ENCODE results near the gene COBL.

Gene COBL

DNA sequence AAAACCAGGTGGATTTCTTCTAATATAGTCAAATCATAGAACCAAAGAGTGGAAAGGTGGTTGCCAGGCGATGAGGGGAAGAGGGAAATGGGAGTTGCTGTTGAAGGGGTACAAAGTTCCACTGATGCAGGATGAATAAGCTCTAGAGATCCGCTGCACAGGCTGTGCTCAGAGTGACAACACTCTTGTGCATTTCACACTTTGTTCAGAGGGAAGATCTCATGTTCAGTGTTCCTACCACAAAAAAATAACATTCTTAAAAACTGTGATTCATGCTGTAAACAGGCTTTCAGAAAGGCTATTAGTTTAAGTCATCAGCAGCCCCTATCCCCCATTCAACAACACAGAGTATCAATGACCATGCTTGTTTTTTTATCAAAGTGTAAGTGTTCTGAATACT, 213.8 kb downstream of the COBL start:
- no peaks in the 10 kb centered on the region for H3K9me3 Mint-ChIP-seq
- H3K36me3 Mint-ChIP-seq (ENCODE audit: low read depth) = no peaks in the 10 kb centered on the region
- no peak overlapping the region for H3K4me3 Mint-ChIP-seq
- H3K4me1 Mint-ChIP-seq (ENCODE audit: low read depth) = no peaks in the 10 kb centered on the region
- H3K27me3 Mint-ChIP-seq = peaks cover 3% of the 10 kb centered on the region
- no peak overlapping the region for H3K27ac Mint-ChIP-seq

DNA sequence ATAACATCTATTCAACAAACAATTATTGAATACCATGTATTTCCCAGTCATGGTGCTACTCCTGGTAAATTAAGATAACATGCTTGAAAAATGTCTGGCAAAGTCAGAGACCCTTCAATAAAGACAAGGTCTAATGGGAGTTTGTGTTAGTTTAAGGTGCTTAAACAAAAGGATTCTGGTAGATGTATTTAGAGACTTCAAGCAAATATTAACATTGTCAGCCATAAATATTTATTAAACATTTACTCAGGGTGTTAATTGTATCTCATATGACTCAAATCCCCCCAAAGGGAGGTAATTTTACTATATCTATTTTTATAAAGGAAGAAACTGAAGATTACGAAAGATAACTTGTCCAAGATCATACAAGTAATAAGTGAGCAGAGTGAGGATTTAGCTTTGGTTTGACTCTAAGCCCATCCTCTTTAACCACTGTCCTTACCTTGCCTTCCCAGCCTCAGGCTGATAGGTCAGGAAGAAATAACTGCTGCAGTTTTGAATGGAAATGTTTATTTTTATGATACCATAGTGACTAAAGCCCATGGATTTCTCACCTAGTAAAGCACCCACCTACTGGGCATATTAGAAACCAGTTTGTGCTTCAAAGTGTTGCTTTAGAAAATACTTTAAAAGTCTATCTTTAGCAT, 215.4 kb downstream of the COBL start:
- peaks cover 3% of the 10 kb centered on the region for H3K27me3 Mint-ChIP-seq

DNA sequence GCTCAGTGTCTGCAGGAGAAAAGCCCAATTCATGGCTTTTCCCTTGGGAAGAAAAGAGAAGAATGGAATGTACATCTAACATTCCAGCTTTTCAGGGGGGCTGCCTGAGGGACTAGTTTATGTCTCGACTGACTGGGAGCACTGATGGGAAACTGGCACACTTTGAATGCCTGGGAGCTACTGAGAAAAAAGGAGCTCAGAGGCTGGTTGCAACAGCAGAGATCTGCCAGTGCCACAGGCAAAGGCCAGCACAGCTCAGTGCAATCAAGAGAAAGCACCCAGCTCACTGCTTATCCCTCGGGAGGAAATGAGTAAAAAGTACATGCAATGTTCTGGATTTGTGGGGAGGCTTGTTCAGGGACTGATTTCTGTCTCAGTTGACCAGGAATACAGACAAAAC, 226.2 kb downstream of the COBL start:
- H3K4me1 Mint-ChIP-seq (ENCODE audit: low read depth) = no peaks in the 10 kb centered on the region

More for the DNA sequence above, 215.4 kb downstream of the COBL start:
- Mint-ChIP-seq H3K36me3 (ENCODE audit: low read depth) (no peaks in the 10 kb centered on the region), H3K27ac (no peak overlapping the region), H3K4me3 (no peak overlapping the region), H3K9me3 (peaks cover 4% of the 10 kb centered on the region), H3K4me1 (ENCODE audit: low read depth) (no peaks in the 10 kb centered on the region)

DNA sequence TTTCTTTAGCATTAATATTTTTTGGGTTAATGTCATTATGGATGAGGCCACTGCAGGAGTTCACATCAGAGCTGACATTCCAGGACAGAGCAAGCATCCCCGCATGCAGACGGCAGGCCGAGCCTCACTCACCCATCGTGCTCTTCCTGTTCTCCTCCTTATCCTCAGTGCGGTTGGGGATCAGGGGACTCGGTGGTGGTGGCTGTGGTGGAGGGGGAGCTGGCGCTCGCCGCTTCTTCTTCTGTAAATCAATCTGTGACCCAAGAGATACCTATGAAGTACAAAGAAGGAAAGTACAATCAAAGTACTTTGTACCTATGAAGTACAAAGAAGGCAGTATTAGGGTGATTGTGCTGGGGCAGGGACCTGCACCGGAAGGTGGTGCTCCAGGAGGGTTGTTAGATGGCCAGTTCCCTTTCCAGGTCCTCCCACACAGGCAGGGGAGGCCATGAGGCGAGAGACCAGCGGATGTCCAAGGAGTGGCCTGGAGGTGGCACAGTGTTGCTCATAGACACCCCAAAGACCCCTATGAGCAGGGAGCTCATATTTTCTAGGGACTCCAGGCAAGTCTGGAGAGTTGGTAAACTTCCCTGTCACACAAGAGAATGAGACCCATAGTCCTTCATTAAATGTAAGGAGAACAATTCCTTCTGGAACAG, 231.4 kb downstream of the COBL start:
- H3K27ac Mint-ChIP-seq = no peak overlapping the region
- no peaks in the 10 kb centered on the region for H3K36me3 Mint-ChIP-seq (ENCODE audit: low read depth)

More for the DNA sequence above, 226.2 kb downstream of the COBL start:
- no peak overlapping the region for H3K4me3 Mint-ChIP-seq
- H3K27me3 Mint-ChIP-seq = peaks cover 4% of the 10 kb centered on the region
- no peaks in the 10 kb centered on the region for H3K36me3 Mint-ChIP-seq (ENCODE audit: low read depth)
- H3K9me3 Mint-ChIP-seq = peaks cover 22% of the 10 kb centered on the region
- no peak overlapping the region for H3K27ac Mint-ChIP-seq

GRCh38 chr7:51084121-51084520, 232.5 kb downstream of the COBL start:
- H3K36me3 Mint-ChIP-seq (ENCODE audit: low read depth) = no peaks in the 10 kb centered on the region
- H3K4me1 Mint-ChIP-seq (ENCODE audit: low read depth) = no peaks in the 10 kb centered on the region
- H3K4me3 Mint-ChIP-seq = no peak overlapping the region
- no peak overlapping the region for H3K27ac Mint-ChIP-seq
- no peaks in the 10 kb centered on the region for H3K27me3 Mint-ChIP-seq
- H3K9me3 Mint-ChIP-seq = no peaks in the 10 kb centered on the region

More for the DNA sequence above, 231.4 kb downstream of the COBL start:
- Mint-ChIP-seq H3K4me1 (ENCODE audit: low read depth) (no peaks in the 10 kb centered on the region), H3K27me3 (no peaks in the 10 kb centered on the region), H3K9me3 (no peaks in the 10 kb centered on the region), H3K4me3 (no peak overlapping the region)

DNA sequence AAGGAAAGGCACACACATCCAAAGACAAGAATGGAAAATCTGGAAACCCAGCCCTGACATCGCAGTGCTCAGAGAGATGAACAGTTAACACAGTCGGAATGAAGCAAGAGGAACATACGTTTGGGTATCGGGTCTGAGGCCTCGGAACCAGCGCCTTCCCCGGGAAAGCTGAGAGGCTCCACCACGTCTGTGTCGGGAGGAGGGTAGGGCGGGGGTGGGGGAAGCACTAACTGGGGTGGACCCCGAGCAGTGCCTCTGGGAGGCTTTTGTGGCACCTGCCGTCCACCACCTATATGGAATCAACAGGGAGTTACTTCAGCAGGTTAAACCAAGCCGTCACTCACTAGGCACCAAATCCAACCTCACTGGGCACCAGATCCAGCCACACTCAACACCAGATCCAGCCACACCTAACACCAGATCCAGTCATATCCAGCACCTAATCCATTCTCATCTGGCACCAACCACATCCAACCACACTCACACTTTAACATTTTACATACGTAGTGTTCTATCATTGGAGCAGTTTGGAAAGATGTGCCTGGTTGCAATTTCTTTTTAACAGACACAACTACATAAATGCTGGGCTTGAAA, 233.6 kb downstream of the COBL start:
- no peak overlapping the region for H3K27ac Mint-ChIP-seq
- H3K4me1 Mint-ChIP-seq (ENCODE audit: low read depth) = no peaks in the 10 kb centered on the region
- H3K36me3 Mint-ChIP-seq (ENCODE audit: low read depth) = no peaks in the 10 kb centered on the region
- no peak overlapping the region for H3K4me3 Mint-ChIP-seq
- no peaks in the 10 kb centered on the region for H3K9me3 Mint-ChIP-seq
- H3K27me3 Mint-ChIP-seq = no peaks in the 10 kb centered on the region

DNA sequence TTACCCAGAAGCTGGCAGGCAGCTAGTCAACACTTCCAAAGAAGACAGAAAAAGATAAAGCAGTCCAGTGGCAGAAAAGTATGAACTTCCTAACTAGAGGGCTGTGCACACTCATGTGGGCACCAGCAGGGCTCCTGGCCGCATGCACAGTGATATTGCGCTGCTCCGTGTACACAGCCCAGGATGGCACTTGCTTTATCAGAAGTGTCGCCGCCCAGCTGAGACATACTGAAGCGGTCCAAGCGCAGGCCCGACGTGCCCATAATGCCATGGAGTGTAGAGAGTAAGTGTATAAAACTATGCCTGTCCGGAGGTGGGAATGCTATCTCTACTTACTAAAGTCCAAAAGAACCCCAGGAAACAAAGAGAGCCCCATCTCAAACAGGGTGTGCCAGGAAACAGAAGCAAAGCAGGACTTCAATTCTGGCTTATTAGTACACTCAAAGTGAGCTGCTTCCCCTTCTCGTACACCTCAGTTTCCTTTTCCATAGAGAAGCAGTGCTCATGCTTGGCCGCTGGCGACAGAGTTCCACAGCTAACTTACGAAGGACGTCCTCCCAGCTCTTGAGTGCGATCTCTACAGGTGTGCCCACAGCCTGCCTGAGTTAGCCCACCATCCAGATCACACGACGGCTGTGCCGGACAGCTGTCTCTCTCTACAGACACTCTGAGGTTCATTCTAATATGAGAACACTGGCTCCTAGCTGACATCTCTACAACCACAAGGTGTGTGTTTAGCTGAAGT, 234.3 kb downstream of the COBL start:
- H3K27ac Mint-ChIP-seq = no peak overlapping the region
- H3K27me3 Mint-ChIP-seq = no peaks in the 10 kb centered on the region
- H3K4me3 Mint-ChIP-seq = no peak overlapping the region
- H3K4me1 Mint-ChIP-seq (ENCODE audit: low read depth) = no peaks in the 10 kb centered on the region
- no peaks in the 10 kb centered on the region for H3K9me3 Mint-ChIP-seq
- no peaks in the 10 kb centered on the region for H3K36me3 Mint-ChIP-seq (ENCODE audit: low read depth)

DNA sequence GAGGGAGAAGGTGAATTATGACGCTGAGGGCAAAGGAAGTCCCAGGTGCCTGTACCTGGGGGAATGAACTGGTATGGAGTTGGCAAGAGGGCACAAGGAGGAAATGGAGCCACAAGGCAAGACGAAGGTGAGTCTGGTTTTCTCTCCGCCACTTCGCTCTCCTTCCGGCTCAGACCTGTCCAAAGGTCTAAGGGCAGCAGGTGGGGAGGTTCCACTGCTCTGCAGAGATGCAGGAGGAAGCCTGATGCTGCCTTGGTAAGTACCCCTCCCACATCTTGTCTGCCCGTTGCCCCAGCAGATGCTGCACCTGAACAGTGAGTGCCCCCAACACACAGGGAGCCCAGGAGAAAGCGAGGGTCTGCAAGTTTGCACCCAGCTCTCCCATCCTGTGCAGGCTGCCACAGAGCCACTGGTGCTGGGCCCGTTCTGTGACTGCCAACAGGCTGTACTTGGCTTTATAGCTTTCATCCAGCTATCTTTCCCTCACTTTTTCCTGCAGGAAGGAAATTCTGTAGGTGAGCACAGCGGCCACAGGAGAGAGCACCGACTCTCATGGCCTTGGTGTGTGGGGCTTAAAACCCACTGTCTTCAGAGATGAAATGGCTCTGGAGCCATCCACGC, 235.2 kb downstream of the COBL start:
- no peaks in the 10 kb centered on the region for H3K4me1 Mint-ChIP-seq (ENCODE audit: low read depth)
- H3K36me3 Mint-ChIP-seq (ENCODE audit: low read depth) = no peaks in the 10 kb centered on the region
- no peaks in the 10 kb centered on the region for H3K9me3 Mint-ChIP-seq
- no peaks in the 10 kb centered on the region for H3K27me3 Mint-ChIP-seq
- no peak overlapping the region for H3K4me3 Mint-ChIP-seq
- H3K27ac Mint-ChIP-seq = no peak overlapping the region

DNA sequence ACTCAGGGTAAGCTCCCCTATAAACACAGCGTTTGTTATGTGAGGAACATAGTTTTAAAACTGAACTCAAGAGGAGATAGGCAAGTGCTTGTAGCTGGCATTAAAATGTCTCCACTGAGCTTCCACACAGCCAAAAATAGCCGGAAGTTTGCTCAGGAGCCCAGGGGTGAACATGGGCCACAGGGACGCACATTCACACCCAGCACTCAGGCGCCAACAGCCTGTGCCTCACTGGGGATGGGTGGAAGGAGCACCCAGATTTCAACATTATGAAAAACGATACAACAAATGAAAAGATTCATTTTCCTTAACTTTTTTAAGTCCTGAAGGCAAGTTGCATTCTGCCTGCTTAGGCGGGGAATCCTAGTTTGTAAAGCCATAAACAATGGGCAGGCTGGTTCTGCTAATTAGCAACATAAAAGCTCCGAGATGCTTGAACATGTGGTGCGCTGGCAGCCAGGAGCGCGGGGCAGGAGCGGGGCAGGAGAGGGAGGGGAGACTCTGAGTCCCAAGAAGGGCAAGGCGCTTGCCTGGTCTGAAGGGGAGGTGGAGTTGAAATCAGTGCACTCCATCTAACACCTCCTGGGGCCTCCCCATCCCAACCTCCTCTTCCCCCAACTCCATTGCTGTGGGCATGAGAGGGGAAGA, 235.9 kb downstream of the COBL start:
- Mint-ChIP-seq H3K36me3 (ENCODE audit: low read depth) (no peaks in the 10 kb centered on the region), H3K27ac (no peak overlapping the region), H3K9me3 (no peaks in the 10 kb centered on the region), H3K4me1 (ENCODE audit: low read depth) (no peaks in the 10 kb centered on the region), H3K27me3 (no peaks in the 10 kb centered on the region), H3K4me3 (no peak overlapping the region)

GRCh38 chr7:51080216-51080615, 236.4 kb downstream of the COBL start:
- H3K27ac Mint-ChIP-seq = no peak overlapping the region
- no peaks in the 10 kb centered on the region for H3K9me3 Mint-ChIP-seq
- no peaks in the 10 kb centered on the region for H3K36me3 Mint-ChIP-seq (ENCODE audit: low read depth)
- no peaks in the 10 kb centered on the region for H3K27me3 Mint-ChIP-seq
- H3K4me3 Mint-ChIP-seq = no peak overlapping the region
- no peaks in the 10 kb centered on the region for H3K4me1 Mint-ChIP-seq (ENCODE audit: low read depth)

- Mint-ChIP-seq H3K9me3 (no peaks in the 10 kb centered on the region), H3K36me3 (ENCODE audit: low read depth) (no peaks in the 10 kb centered on the region), H3K27ac (no peak overlapping the region), H3K4me3 (no peak overlapping the region), H3K27me3 (no peaks in the 10 kb centered on the region), H3K4me1 (ENCODE audit: low read depth) (no peaks in the 10 kb centered on the region)
Observed at GRCh38 chr7:51079494-51079893, 237.1 kb downstream of the COBL start.

DNA sequence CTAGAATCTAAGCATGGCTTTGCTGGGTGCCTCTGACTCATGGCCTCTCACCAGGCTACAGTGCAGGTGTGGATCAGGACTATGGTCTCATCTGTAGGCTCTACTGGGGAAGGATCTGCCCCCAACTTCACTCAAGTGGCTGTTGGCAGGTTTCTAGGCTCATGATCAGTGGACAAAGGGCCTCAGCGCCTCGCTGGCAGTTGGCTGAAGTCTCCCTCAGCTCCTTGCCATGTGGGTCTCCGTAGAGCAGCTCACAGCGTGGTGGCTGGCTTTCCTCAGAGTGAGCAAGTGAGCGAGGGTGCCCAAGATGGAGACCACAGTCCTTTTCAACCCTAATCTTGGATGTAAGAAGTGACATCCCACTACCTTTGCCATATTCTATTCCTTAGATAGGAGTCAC, 238.0 kb downstream of the COBL start:
- no peak overlapping the region for H3K4me3 Mint-ChIP-seq
- no peaks in the 10 kb centered on the region for H3K27me3 Mint-ChIP-seq
- no peak overlapping the region for H3K27ac Mint-ChIP-seq
- H3K36me3 Mint-ChIP-seq (ENCODE audit: low read depth) = no peaks in the 10 kb centered on the region
- H3K4me1 Mint-ChIP-seq (ENCODE audit: low read depth) = no peaks in the 10 kb centered on the region
- H3K9me3 Mint-ChIP-seq = no peaks in the 10 kb centered on the region

DNA sequence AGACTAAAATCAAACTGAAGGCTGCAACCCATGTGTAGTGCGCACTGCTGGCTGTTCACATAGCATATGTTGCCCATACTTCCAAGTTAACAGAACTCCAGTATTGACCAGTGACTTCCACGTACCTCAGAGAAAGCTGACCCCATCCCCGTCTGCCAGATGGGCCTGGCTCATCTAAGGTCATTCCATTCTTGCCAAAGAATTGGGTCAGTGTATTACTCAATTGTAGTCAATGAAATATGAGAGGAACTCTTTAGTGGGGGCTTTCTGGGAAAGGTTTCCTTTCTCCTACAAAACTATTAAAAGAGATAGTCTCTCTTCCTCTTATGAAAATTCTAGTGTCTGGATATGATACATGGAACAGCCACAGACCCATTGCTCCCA, 238.6 kb downstream of the COBL start:
- H3K36me3 Mint-ChIP-seq (ENCODE audit: low read depth) = no peaks in the 10 kb centered on the region
- H3K27me3 Mint-ChIP-seq = no peaks in the 10 kb centered on the region
- H3K4me1 Mint-ChIP-seq (ENCODE audit: low read depth) = no peaks in the 10 kb centered on the region
- H3K27ac Mint-ChIP-seq = no peak overlapping the region
- H3K4me3 Mint-ChIP-seq = no peak overlapping the region
- no peaks in the 10 kb centered on the region for H3K9me3 Mint-ChIP-seq

DNA sequence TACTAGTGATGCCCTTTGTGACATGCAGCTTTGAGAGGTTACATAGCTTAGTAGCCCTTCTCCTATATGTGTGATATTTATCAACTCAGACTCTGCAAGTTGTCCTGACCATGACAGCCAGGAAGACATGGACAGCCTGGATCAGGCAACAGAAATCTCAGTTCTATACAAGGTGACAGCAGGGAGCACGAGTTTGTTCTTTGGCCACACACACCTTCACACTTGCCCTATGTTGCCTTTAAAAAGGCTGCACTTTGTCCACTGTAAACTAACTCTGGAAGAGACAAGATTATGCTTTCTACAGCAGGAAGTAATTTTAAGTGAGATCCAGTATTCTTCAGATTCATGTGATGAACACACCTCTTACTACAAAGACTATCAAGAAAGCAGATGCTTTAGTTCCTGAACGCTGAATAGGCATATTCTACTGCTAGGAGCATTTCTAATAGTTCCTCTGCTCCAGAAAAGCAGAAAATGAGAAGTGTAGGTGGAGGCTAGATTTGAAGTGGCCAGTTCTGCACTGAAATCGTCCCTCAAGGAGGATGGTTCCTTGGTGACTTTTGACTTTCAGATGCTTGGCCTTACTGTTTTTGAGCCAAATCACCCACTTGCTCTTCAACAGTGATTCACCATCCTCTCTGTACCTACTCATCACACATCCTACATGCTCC, 239.2 kb downstream of the COBL start:
- H3K36me3 Mint-ChIP-seq (ENCODE audit: low read depth) = no peaks in the 10 kb centered on the region
- no peaks in the 10 kb centered on the region for H3K27me3 Mint-ChIP-seq
- H3K4me1 Mint-ChIP-seq (ENCODE audit: low read depth) = no peaks in the 10 kb centered on the region
- no peak overlapping the region for H3K4me3 Mint-ChIP-seq
- no peak overlapping the region for H3K27ac Mint-ChIP-seq
- no peaks in the 10 kb centered on the region for H3K9me3 Mint-ChIP-seq

Measured in stimulated activated naive CD8-positive, alpha-beta T cell treated with anti-CD3 and anti-CD28 coated beads, Interleukin-15, Interleukin-2, amounts not matched to agents 100 ng/mL and 50 ng/mL, for 24 hours (primary cell).